HepG2 (cell line): ENCODE measurements around the gene MRPL10. TPM values are rescaled to one million over a fixed set of nuclear protein-coding genes. Genes with fewer than 3 reads are reported as not detected.

Experiments
- ATF7 ChIP-seq, 2 experiments: fragments of 450-650 bp in 1 of 2; sonication (generic) in 1 of 2; formaldehyde crosslinking in 1 of 2; IDR thresholded peaks; 2 replicates each; pipeline versions ENCODE4 v1.4.0 to v1.6.1; 2016 to 2020; ENCODE audit warnings: antibody characterized with exemption in 1 of 2, mild to moderate bottlenecking in 1 of 2, missing genetic modification reagents in 1 of 2
- CBFB ChIP-seq: sonication (generic); formaldehyde crosslinking; IDR thresholded peaks from 2 replicates; pipeline ENCODE4 v1.4.0; 2020; ENCODE audit warnings: missing genetic modification reagents
- CREBL2 ChIP-seq: sonication (generic); formaldehyde crosslinking; IDR thresholded peaks from 2 replicates; pipeline ENCODE4 v1.8.1; 2023; ENCODE audit warnings: missing genetic modification reagents, mild to moderate bottlenecking, borderline replicate concordance
- CREM ChIP-seq, 2 experiments: sonication (generic) in 1 of 2; formaldehyde crosslinking in 1 of 2; IDR thresholded peaks; 2 replicates each; pipeline versions ENCODE4 v1.4.0 to v1.6.1; 2016 to 2020; ENCODE audit warnings: antibody characterized with exemption in 1 of 2, mild to moderate bottlenecking in 1 of 2, missing genetic modification reagents in 1 of 2
- DMTF1 ChIP-seq: sonication (generic); formaldehyde crosslinking; IDR thresholded peaks from 2 replicates; pipeline ENCODE4 v1.4.0; 2020; ENCODE audit warnings: mild to moderate bottlenecking, missing genetic modification reagents
- EED ChIP-seq: sonication (generic); formaldehyde crosslinking; IDR thresholded peaks from 2 replicates; pipeline ENCODE4 v1.5.0; 2020; ENCODE audit warnings: mild to moderate bottlenecking, missing genetic modification reagents
- MXD4 ChIP-seq: IDR thresholded peaks from 2 replicates; pipeline ENCODE4 v1.6.1; 2016; ENCODE audit warnings: mild to moderate bottlenecking, missing biosample characterization, missing genetic modification reagents
- NFE2L2 ChIP-seq: fragments of 150-350 bp; IDR thresholded peaks from 2 replicates; pipeline ENCODE4 v1.6.1; 2014; ENCODE audit warnings: low read length
- SNRNP70 ChIP-seq: fragments of 200-400 bp; formaldehyde crosslinking; IDR thresholded peaks from 2 replicates; pipeline ENCODE4 v1.6.1; 2017; ENCODE audit warnings: mild to moderate bottlenecking, low read depth, low read length, moderate library complexity
- SOX6 ChIP-seq, 2 experiments: fragments of 450-650 bp in 1 of 2; sonication (generic) in 1 of 2; formaldehyde crosslinking in 1 of 2; IDR thresholded peaks; 2 replicates each; pipeline versions ENCODE4 v1.4.0 to v1.6.1; 2017 to 2020; ENCODE audit warnings: antibody characterized with exemption in 1 of 2, mild to moderate bottlenecking in 1 of 2, missing genetic modification reagents in 1 of 2
- THAP11 ChIP-seq: IDR thresholded peaks from 2 replicates; pipeline ENCODE4 v1.6.1; 2016; ENCODE audit warnings: missing biosample characterization, missing genetic modification reagents
- ZBTB7B ChIP-seq: sonication (generic); formaldehyde crosslinking; IDR thresholded peaks from 2 replicates; pipeline ENCODE4 v1.4.0; 2020; ENCODE audit warnings: missing genetic modification reagents
- ZNF333 ChIP-seq: sonication (generic); formaldehyde crosslinking; IDR thresholded peaks from 2 replicates; pipeline ENCODE4 v1.4.0; 2020; ENCODE audit warnings: mild to moderate bottlenecking, missing genetic modification reagents, borderline replicate concordance
- ZNF33A ChIP-seq: sonication (generic); formaldehyde crosslinking; IDR thresholded peaks from 2 replicates; pipeline ENCODE4 v1.5.1; 2020; ENCODE audit warnings: missing genetic modification reagents, mild to moderate bottlenecking, moderate library complexity, borderline replicate concordance
- ZNF839 ChIP-seq: sonication (generic); formaldehyde crosslinking; IDR thresholded peaks from 2 replicates; pipeline ENCODE4 v1.4.0; 2020; ENCODE audit warnings: missing genetic modification reagents, mild to moderate bottlenecking, borderline replicate concordance
- polyA plus RNA-seq, 8 experiments: library from polyadenylated mRNA; depleted of rRNA in 3 of 8; stranded (reverse) in 7 of 8; unstranded in 1 of 8; fragments of >200 nt; fragmentation: Illumina TruSeq in 4 of 8; extraction: Trizol in 4 of 8; gene quantifications; 2 replicates each; pipeline versions ENCODE4 v1.2.1 to v1.2.3, GENCODE V29; 2011 to 2016; ENCODE audit warnings: low read depth in 4 of 8, missing spikeins in 1 of 8, mixed read lengths in 1 of 8; ENCODE audit not compliant: insufficient read depth in 1 of 8
- total RNA-seq, 5 experiments: library from RNA; depleted of rRNA; stranded (reverse); fragments of >200 nt; fragmentation: Illumina TruSeq; extraction: Trizol; gene quantifications; 2 replicates each; pipeline ENCODE4 v1.2.3, GENCODE V29; 2016; ENCODE audit warnings: low read depth in 1 of 5
- TF ChIP-seq, protein P1 (sequence below): sonication (generic); formaldehyde crosslinking; IDR thresholded peaks from 2 replicates; pipeline ENCODE4 v1.4.0; 2020; ENCODE audit warnings: missing genetic modification reagents
- TF ChIP-seq, protein P2 (sequence below), 2 experiments: fragments of 450-650 bp in 1 of 2; sonication (generic) in 1 of 2; formaldehyde crosslinking; IDR thresholded peaks; 2 replicates each; pipeline versions ENCODE4 v1.5.0 to v1.8.0; 2020 to 2022; ENCODE audit warnings: mild to moderate bottlenecking in 1 of 2, missing genetic modification reagents in 1 of 2
- TF ChIP-seq, protein P3 (sequence below): IDR thresholded peaks from 2 replicates; pipeline ENCODE4 v1.6.1; 2012; ENCODE audit warnings: low read length, improper control_type of control experiment

Gene MRPL10
- total and polyA plus RNA-seq, 2 of the 13 experiments (the other 11 are each of a cell fraction or from before 2014, with no cell fraction given), result 56.7 to 149 TPM

DNA sequence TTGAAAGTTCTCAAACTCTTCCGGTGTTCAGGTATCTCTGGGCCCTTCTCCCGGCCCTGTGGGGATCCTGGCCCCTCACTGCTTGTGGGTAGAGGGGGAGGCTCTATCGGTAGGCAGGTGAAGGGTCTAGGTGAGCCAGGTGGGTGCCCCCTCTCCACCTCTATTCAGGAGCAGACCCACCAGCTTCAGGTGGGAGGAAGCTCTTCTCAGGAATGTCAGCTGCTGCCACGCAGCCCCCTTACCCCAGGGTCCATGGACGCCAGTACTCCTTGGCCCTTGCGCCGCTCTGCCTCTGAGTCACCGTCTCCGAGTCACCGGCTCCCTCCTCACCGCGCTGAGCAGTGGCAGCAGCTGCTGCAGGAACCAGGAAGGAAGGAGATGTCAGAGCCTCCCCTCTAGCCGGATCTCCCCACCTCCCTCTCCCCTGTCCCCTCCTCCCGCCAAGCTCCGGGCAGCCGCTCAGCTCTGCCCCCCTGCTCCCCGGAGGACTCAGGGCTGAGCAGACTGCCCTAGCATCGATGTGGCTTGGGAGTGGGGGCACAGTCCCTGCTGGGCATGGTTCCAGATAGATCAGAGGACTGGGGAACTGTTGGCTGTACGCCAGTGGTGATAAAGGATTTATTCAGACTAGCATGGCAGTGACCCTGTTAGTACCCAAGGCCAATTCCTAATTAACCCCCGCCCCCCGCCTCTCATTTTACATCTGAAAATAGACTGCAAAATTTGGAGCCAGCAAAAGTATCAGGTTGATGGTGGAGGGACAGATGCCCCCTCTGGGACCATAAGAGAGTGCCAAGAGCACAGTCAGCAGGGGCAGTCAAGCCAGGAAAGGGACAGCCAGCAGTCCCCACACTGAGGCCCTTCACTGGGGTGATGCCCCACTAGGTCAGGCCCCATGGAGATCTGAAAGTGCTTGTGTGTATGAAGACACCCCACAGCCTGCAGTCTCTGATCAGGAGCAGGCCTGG, 9.6 kb downstream of the MRPL10 start, which contains the start of gene OSBPL7 (continued):
- TF ChIP-seq, protein P1, sequence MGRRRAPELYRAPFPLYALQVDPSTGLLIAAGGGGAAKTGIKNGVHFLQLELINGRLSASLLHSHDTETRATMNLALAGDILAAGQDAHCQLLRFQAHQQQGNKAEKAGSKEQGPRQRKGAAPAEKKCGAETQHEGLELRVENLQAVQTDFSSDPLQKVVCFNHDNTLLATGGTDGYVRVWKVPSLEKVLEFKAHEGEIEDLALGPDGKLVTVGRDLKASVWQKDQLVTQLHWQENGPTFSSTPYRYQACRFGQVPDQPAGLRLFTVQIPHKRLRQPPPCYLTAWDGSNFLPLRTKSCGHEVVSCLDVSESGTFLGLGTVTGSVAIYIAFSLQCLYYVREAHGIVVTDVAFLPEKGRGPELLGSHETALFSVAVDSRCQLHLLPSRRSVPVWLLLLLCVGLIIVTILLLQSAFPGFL (CRISPR knock-in tag), result no peak
- TF ChIP-seq NFE2L2 (no peak), ZNF33A (CRISPR knock-in tag) (no peak), ZNF839 (CRISPR knock-in tag) (no peak), DMTF1 (CRISPR knock-in tag) (no peak), CREM (IDR thresholded peaks at IDR 0.05) (peak; percentile 44; the same call in 1 of the 2 replicates), CREM (CRISPR knock-in tag; IDR thresholded peaks at IDR 0.05) (no peak), CREBL2 (CRISPR knock-in tag) (no peak), MXD4 (CRISPR knock-in tag) (peak; percentile 64; the same call in 1 of the 2 replicates), SNRNP70 (no peak), ZBTB7B (CRISPR knock-in tag) (peak; percentile 49; the same call in 1 of the 2 replicates), THAP11 (peak; percentile 89), EED (CRISPR knock-in tag) (no peak), SOX6 (IDR thresholded peaks at IDR 0.05) (no peak), SOX6 (CRISPR knock-in tag; IDR thresholded peaks at IDR 0.05) (peak; percentile 55; the same call in 1 of the 2 replicates), CBFB (peak; percentile 52; the same call in 1 of the 2 replicates), ZNF333 (peak; percentile 77; the same call in 1 of the 2 replicates), ATF7 (IDR thresholded peaks at IDR 0.05) (no peak), ATF7 (CRISPR knock-in tag; IDR thresholded peaks at IDR 0.05) (no peak)
- TF ChIP-seq, protein P2, sequence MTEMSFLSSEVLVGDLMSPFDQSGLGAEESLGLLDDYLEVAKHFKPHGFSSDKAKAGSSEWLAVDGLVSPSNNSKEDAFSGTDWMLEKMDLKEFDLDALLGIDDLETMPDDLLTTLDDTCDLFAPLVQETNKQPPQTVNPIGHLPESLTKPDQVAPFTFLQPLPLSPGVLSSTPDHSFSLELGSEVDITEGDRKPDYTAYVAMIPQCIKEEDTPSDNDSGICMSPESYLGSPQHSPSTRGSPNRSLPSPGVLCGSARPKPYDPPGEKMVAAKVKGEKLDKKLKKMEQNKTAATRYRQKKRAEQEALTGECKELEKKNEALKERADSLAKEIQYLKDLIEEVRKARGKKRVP (CRISPR knock-in tag; IDR thresholded peaks at IDR 0.05), result no peak
- TF ChIP-seq, protein P3, sequence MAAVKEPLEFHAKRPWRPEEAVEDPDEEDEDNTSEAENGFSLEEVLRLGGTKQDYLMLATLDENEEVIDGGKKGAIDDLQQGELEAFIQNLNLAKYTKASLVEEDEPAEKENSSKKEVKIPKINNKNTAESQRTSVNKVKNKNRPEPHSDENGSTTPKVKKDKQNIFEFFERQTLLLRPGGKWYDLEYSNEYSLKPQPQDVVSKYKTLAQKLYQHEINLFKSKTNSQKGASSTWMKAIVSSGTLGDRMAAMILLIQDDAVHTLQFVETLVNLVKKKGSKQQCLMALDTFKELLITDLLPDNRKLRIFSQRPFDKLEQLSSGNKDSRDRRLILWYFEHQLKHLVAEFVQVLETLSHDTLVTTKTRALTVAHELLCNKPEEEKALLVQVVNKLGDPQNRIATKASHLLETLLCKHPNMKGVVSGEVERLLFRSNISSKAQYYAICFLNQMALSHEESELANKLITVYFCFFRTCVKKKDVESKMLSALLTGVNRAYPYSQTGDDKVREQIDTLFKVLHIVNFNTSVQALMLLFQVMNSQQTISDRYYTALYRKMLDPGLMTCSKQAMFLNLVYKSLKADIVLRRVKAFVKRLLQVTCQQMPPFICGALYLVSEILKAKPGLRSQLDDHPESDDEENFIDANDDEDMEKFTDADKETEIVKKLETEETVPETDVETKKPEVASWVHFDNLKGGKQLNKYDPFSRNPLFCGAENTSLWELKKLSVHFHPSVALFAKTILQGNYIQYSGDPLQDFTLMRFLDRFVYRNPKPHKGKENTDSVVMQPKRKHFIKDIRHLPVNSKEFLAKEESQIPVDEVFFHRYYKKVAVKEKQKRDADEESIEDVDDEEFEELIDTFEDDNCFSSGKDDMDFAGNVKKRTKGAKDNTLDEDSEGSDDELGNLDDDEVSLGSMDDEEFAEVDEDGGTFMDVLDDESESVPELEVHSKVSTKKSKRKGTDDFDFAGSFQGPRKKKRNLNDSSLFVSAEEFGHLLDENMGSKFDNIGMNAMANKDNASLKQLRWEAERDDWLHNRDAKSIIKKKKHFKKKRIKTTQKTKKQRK, result no peak
